ENCODE results near the gene ZNF319.

DNA sequence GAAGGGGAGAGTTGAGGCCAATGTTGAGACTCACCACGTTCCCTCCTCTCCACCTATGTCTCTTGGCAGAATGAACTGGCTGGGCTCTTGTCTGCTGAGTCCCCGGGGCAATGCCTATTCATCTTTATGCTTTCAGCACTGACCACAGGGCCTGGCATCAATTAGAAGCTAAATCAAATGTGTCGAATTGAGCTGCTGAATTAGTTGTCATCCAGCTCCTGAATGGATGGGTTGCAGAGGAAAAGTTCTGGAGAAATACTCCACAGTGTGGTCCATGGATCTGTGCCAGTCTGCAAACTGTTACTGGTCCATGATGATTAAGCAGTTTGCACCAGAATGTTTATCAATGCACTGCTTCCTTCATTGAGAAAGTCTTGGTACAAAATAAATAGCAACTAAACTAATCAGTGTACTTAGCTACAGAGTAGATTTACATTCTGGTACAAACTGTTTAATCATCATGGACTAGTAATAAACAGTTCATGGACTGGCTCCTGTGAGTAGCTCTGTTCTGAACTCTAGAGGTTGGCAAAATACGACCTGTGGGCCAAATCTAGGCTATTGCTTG lies 34.2 kb downstream of the ZNF319 start:
- TF ChIP-seq, protein P1, sequence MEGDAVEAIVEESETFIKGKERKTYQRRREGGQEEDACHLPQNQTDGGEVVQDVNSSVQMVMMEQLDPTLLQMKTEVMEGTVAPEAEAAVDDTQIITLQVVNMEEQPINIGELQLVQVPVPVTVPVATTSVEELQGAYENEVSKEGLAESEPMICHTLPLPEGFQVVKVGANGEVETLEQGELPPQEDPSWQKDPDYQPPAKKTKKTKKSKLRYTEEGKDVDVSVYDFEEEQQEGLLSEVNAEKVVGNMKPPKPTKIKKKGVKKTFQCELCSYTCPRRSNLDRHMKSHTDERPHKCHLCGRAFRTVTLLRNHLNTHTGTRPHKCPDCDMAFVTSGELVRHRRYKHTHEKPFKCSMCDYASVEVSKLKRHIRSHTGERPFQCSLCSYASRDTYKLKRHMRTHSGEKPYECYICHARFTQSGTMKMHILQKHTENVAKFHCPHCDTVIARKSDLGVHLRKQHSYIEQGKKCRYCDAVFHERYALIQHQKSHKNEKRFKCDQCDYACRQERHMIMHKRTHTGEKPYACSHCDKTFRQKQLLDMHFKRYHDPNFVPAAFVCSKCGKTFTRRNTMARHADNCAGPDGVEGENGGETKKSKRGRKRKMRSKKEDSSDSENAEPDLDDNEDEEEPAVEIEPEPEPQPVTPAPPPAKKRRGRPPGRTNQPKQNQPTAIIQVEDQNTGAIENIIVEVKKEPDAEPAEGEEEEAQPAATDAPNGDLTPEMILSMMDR (IDR thresholded peaks at IDR 0.05), result no peak
- TF ChIP-seq POLR2A (IDR thresholded peaks at IDR 0.05), result no peak
